GM12875 (cell line): ENCODE data around the gene CNST.
"Not testable (repeated sequence)": the region's sequence is repeated elsewhere in the genome, so short reads cannot be mapped to it uniquely, and the experiment has no call there.

Source experiments
- H3K4me3 ChIP-seq: one replicate; pipeline ENCODE4 v1.5.1; 2011; ENCODE audit warnings: low read depth, low read length, control low read depth
- CTCF ChIP-seq: IDR thresholded peaks from 2 replicates; pipeline ENCODE4 v1.5.1; 2011; ENCODE audit warnings: low read depth, mild to moderate bottlenecking, control low read depth, inconsistent platforms, low read length, moderate library complexity, borderline replicate concordance; ENCODE audit not compliant: insufficient read depth

Gene CNST

GRCh38 chr1:246587606-246588005 lies 21.4 kb downstream of the CNST start:
- no peak overlapping the region for H3K4me3 ChIP-seq
- TF ChIP-seq CTCF = no peak

GRCh38 chr1:246588159-246588721 lies 22.0 kb downstream of the CNST start:
- TF ChIP-seq CTCF = no peak
- no peak overlapping the region for H3K4me3 ChIP-seq

GRCh38 chr1:246589919-246590318 lies 23.7 kb downstream of the CNST start:
- not testable (repeated sequence) for H3K4me3 ChIP-seq

GRCh38 chr1:246591047-246591446 lies 24.8 kb downstream of the CNST start:
- TF ChIP-seq CTCF = no peak
- H3K4me3 ChIP-seq = no peak overlapping the region

DNA sequence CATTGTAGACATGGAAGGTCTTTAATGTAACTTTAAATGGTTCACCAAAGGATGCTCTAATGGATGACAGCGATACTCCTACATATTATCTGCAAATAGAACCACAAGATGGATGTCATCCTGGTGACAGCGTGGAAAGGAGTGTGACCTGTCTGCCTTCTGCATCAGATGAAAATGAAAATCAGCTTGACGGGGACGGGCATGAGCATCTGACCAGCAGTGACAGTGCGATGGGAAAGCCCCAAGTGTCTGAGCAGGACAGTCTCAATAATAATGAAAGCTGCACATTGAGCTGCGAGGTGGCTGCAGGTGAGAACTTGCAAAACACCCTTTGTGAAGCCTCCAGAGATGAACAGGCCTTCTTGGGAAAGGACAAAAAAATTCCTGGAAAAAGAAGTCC lies 25.2 kb downstream of the CNST start:
- no peak overlapping the region for H3K4me3 ChIP-seq
- no peak for TF ChIP-seq CTCF

DNA sequence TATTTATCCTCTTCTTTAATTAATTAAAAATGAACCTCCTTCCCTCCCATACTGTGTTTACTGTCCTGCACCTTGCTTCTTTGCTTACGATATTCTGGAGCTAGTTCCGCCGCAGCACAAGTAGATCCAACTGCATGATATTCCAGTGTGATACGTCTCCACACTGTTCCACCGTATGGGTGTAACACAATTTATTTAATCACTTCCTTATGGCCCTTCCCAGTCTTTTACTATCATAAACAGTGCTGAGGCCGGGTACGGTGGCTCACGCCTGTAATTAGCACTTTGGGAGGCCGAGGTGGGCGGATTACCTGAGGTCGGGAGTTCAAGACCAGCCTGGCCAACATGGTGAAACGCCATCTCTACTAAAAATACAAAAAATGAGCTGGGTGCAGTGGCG lies 25.7 kb downstream of the CNST start:
- no peak for TF ChIP-seq CTCF
- no peak overlapping the region for H3K4me3 ChIP-seq

DNA sequence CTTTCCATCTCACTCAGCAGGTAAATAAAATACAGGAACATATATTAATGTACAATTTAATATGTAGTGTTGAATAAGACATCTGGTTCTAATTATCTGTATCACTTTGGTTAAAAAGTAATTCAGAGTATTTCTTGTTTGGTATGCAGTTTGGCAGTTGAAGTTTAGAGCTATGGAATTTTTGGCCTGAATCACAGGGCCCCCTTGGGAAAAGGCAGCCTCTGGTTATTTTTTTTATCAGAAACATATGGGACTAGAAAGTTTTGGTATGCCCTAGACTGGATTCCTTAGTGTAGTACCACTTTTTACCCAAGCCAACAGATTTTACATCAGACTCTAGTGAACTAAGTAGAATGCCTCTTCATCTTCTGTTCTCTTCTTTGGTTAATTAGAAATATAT lies 26.4 kb downstream of the CNST start:
- TF ChIP-seq CTCF = no peak
- no peak overlapping the region for H3K4me3 ChIP-seq

- no peak overlapping the region for H3K4me3 ChIP-seq
- no peak for TF ChIP-seq CTCF
Observed at GRCh38 chr1:246595146-246595545, 28.9 kb downstream of the CNST start.
